GM12891 (cell line): ENCODE measurements around the gene FAM193A.
"Not testable (repeated sequence)": the region's sequence is repeated elsewhere in the genome, so short reads cannot be mapped to it uniquely, and the experiment has no call there.

Source experiments
- POLR2A ChIP-seq: IDR thresholded peaks from 2 replicates; pipeline ENCODE4 v1.6.1; 2011; ENCODE audit warnings: low read depth, low read length, control low read depth
- POLR2AphosphoS5 ChIP-seq: IDR thresholded peaks from 2 replicates; pipeline ENCODE4 v1.6.1; 2011; ENCODE audit warnings: low read depth, low read length, control low read depth
- SPI1 ChIP-seq: IDR thresholded peaks from 2 replicates; pipeline ENCODE4 v1.6.1; 2011; ENCODE audit warnings: low read depth, low read length, control low read depth
- TAF1 ChIP-seq: IDR thresholded peaks from 2 replicates; pipeline ENCODE4 v1.6.1; 2011; ENCODE audit warnings: low read depth, low read length, control low read depth

GRCh38 chr4:2514944-2515343, 21.5 kb upstream of the FAM193A start:
- not testable (repeated sequence) for TF ChIP-seq POLR2A, POLR2AphosphoS5, TAF1, SPI1
